Jurkat, Clone E6-1 (cell line): Measurements from ENCODE around the gene NFATC2.

Source experiments
- DNase-seq: peaks from one replicate; pipeline ENCODE4 v3.0.0-alpha.2; 2011; ENCODE audit warnings: low read depth, low spot score
- H3K4me3 ChIP-seq: 2 replicates; pipeline ENCODE4 v1.5.1; 2011; ENCODE audit warnings: mild to moderate bottlenecking, low read length, control low read depth, moderate library complexity

The NFATC2 gene

DNA sequence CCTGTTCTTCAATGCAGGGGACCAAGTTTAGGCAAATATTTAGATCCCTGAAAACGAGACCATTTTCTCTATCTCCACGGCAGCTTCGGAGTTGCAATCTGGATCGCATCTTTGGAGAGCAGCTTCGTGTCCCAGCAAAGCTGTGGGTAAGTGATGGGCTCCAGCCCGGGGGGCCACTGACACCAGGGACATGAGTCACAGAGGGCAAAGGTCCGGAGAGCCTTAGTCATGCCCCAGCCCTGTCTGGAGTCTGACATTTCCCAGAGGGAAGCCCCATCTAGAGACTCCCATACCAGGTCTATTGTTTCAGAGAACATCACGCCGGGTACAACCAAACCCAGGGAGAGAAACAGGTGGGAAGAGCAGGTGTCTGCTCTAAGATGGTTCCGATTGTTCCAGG lies 95.9 kb downstream of the NFATC2 start:
- no peak for DNase-seq
- no peak overlapping the region for H3K4me3 ChIP-seq

DNA sequence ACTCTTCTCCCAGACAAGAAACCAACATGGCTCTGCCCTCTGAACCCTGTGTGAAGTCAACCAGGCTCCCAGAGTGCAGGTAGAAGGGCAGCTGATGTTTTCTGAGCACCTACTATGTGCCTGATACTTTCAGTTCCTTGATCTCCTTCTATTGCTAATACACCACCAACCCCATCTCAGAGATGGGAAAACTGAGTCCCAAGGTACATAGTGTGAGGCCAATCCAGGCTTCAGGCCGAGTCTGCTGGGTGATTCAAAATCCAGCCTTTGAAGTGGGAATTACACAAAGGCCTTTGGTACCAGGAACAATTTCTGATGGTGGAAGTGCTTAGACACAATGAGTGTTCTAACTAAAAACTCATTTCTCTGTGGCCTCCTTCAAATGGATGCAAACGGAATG lies 96.3 kb downstream of the NFATC2 start:
- DNase-seq = no peak
- H3K4me3 ChIP-seq = no peak overlapping the region

DNA sequence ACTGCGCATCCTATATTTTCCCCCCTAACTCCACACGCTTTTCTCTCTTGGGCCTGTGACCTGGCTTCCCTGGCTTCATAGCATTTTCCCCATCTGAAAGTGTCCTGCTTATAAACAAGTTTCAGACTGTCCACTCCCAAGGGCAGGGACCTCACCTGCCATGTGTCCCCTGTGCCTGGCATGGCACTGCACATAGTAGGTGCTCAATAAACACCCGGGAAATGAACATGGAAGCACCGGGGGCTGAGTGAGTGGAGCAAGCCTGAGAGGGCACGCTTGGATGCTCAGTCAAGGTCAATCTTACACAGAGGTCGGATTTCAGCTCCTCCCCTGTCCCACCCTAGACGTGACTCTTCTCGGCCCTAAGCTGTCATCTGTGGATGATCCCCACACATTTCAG lies 96.9 kb downstream of the NFATC2 start:
- no peak overlapping the region for H3K4me3 ChIP-seq
- no peak for DNase-seq

DNA sequence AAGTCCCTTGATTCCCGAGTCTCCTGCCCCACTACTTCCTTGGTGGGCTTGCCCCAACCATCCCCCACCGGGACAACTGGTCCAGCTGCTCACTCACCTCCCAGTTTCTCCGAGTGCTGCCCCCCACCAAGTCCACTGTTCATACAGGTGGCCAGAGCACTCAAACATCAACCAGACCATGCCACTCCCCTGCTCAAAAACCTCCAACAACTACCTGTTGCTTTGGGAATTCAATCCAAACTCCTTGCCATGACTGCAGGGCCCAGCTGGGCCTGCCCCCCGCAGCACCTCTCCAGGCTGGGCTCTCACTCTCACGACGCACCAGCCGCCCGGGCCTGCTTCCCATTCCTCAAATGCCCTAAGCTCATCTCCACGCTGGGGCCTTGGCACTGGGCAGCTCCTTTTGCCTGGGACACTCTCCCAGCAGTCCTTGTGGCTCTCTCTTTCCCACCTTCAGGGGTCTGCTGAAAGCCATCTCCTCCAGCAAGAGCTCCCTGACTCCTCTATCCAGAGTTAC lies 97.5 kb downstream of the NFATC2 start:
- DNase-seq = no peak
- no peak overlapping the region for H3K4me3 ChIP-seq

DNA sequence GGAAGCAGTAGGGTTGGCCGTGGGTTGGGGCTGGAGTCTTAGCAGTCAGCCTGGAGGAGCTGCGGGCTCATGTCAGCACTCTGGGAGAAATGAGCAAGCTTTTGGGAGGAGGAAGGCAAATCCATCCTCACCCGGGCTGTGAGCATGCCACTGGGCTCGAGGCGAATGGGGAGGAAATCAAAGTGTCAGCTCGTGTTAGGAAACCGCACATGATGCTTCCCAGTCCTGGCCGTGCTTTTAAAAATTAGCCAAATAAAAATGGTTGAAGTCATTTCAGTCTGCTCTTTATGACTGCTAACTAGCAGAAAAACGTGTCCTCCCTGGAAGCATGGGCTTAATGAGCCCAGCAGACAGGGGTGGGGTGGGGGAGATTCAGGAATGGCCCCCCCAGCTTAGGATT lies 98.1 kb downstream of the NFATC2 start:
- no peak for DNase-seq
- no peak overlapping the region for H3K4me3 ChIP-seq

DNA sequence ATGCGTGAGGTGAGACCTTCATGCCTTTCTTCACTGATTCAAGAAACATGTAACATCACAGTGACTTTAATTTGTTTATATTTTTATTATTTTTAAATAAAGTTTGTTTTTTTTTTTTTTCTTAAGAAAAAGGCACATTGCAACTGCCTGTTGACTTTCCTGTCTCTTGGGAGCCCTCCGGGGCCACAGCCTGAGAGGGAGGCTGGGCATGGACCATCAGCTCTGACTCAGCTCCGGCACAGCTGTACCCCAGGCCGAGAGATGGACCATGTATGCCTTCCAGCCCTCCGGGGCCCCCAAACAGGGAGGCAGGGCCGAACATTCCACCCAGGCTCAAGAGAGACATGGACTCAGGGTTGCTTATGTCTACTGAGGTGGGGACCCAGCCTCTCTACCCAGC lies 99.9 kb downstream of the NFATC2 start:
- no peak for DNase-seq
- H3K4me3 ChIP-seq = no peak overlapping the region

DNA sequence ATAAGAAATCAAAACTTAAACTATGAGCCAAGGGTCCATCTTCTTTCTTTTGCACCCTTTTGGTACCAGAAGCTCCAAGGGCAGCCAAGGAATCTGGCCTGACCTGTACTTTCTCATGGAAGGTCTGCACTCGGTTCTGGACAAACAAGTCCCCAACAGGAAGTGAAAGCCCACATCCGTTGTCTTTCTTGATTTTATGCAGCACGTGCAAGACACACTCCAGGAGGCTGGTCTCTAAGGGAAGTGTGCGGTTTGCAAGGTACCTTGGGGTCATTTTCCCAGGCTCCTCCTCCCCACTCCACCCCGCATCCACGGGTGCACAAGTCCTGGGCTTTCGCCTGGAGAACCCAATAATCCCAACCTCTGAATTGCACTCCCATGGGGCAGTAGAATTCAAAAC lies 101.9 kb downstream of the NFATC2 start:
- H3K4me3 ChIP-seq = no peak overlapping the region

DNA sequence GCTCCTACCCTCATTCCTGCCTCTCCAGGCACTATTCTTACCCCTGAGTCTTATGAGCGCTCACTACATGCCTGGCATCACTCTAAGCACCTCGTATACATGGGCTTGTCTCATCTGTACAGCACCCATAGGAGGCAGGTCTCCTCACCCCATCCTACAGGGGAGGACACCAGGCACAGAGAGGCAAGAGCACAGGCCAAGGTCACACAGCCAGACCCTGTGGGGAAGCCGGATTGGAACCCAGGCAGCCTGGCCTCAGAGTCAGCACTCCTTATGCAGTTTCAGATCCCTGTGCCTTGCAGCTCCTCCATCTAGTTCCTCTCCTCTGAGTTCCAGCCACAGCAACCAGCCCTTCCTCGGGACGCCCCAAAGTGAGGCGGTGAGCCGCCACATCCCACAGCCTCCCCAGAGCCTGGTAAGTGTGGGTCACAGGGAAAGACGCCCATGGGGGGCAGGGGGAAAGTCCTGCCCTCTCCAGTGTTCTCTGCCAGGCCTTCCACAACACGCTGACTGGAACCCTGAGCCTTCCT lies 103.3 kb downstream of the NFATC2 start:
- no peak for DNase-seq

More for the DNA sequence above, 101.9 kb downstream of the NFATC2 start:
- DNase-seq = no peak

DNA sequence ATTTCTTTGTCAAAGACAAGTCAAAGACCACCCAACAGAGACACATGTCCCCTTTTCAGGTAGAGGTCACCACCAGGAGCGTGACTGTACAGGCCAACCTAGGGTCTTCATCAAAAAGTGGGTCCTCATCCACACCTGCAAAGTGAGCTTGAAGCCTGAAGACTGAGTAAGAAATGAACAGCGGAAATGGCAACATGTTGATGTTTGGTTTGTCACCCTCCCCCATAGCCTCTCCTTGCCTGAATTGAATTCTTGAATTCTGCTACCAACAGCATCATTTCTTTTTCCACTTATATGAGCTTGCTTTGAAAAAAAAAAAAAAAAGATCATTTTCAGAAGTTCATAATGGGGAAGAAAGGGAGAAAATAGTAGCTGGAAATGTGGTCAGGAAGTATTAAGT lies 104.4 kb downstream of the NFATC2 start:
- no peak overlapping the region for H3K4me3 ChIP-seq
- DNase-seq = no peak

More for the DNA sequence above, 103.3 kb downstream of the NFATC2 start:
- no peak overlapping the region for H3K4me3 ChIP-seq

DNA sequence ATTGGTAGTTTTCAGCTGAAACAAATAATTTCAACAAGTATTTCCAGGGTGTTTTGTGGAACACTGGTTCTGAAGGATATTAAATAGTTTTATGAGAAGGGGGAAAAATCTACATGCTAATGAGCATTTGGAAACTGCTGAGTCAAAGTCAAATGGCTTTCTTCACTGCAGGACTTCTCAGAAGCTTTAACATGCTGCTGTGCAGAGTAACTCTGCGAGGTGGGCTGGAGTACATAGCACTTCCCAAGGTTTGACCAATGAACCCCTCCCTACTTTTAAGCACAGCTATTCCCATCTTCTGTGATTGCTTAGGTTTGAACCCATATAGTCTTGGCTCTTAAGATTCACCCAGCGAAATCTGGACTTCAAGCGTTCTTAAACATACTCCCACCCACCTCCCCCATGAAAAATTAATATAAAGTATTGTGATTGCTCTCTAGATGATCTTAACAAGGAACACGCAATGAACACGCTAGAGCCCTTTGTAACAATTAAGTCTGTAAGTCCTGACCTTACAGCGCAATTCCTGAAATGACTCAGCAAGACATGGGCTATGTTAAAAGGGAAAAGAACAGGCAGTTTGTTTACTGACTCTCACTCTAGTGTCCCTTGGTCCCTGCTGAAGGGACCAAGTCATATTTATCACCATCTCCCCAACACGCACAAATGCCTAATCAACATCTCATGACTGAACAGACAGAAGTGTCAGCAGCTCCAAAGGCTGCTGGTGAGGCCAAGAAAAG lies 105.2 kb downstream of the NFATC2 start:
- no peak overlapping the region for H3K4me3 ChIP-seq
- DNase-seq = no peak

DNA sequence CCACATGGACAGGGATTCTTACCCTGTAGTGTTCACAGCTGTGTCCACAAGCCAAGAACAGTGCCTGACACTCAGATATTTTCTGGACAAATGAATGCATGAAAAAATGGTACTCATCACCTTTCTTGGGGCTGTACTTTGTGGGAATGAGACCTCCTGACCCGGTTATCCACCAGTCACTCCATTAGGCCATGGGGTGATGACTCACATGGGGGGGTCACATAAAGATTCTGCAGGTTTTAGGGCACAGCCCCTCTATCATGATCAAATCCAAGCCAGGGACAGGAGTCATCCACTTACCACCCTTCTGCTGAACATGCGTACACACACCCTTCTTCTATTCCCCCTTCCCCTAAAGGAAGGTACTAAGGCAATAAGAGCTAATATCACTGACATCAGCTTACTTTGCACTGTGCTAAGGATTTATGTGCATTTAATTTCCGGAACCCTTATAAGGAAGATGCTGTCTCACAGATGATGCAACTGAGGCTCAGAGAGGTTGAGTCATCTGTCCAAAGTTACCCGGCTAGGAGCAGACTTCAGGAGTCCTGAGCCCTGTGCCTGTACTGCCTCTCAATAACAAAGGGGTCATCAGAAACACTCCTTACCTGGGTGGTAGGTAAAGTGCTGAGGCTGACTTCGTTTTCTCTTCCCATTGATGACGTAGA lies 107.8 kb downstream of the NFATC2 start:
- no peak overlapping the region for H3K4me3 ChIP-seq
- no peak for DNase-seq

DNA sequence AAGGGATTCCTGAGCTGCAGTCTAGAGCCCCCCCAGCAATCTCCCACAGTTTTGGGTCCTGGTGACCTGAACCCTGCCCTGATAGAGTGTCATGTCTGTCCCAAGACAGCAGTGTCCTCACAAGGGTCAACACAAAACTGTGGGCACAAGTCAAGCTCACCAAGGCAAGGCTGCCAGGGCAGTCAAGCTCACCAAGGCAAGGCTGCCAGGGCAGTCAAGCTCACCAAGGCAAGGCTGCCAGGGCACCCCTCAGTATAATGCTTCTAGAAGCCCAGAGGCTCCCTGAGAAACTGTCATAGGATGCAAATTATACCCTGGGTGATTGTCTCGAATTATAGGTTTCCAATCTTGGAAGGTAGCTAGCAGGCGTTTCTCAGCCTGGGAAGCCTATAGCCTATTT lies 108.5 kb downstream of the NFATC2 start:
- H3K4me3 ChIP-seq = no peak overlapping the region
- DNase-seq = no peak

DNA sequence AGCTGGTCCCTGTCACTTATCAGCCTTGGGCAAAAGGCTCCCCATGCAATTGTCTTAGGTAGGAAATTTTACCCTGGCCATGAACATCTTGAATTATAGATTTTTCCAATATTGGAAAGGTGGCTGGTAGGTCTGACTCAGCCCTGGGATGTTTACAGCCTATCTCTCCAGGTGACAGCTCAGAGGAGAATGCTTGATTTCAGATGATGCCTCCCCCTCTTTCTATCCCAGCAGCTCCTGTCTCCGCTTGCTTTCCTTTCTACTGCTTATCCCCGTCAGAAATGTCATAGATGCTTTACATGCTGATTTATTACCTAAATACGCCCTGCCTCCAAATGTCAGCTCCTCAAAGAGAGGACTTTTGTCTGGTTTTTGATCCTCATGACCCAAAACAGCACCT lies 109.6 kb downstream of the NFATC2 start:
- no peak for DNase-seq
- no peak overlapping the region for H3K4me3 ChIP-seq

DNA sequence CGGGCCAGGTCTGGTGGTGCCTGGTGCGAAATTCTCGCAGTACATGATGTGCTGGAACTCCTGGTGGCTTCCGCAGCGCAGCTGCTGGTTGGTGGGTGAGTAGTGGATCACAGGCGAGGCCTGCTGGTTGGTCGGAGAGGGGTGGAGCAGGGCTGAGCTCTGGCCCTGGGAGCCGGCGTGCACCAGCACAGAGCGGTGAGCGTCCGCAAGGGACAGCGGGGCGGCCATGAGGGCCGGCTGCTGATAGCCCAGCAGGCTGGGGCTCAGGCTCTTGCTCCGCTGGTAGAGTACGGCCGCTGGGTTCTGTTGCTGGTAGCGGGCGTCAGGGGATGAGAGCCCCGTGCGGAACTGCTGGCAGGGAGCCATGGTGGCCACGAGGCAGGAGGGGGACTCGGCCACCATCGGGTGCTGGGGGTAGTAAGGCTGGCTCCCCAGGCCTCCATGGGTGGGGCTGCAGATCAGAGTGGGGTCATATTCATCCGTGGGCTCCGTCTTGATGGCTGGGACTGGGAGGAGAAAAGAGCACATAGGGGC lies 110.2 kb downstream of the NFATC2 start:
- no peak for DNase-seq
- H3K4me3 ChIP-seq = no peak overlapping the region

DNA sequence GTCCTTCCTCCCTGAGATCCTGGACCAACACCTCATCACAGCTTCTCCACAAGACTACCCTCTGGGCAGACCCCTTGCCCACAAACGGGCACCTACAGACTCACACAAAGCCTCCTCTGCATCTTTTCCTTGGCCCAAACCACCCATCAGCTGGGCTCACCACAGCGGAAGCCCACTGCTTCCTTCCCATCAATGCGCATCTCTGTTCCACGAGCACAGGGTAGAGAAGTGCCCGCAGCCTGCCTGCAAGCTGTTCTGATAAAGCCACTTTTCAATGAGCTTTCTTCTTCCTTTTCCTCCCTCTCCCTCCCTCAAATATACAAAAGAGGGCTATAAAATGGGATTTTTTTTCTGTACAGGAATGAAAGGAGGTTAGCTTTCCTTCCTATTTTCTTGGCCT lies 111.2 kb downstream of the NFATC2 start:
- H3K4me3 ChIP-seq = no peak overlapping the region
- peak; percentile 10 for DNase-seq

DNA sequence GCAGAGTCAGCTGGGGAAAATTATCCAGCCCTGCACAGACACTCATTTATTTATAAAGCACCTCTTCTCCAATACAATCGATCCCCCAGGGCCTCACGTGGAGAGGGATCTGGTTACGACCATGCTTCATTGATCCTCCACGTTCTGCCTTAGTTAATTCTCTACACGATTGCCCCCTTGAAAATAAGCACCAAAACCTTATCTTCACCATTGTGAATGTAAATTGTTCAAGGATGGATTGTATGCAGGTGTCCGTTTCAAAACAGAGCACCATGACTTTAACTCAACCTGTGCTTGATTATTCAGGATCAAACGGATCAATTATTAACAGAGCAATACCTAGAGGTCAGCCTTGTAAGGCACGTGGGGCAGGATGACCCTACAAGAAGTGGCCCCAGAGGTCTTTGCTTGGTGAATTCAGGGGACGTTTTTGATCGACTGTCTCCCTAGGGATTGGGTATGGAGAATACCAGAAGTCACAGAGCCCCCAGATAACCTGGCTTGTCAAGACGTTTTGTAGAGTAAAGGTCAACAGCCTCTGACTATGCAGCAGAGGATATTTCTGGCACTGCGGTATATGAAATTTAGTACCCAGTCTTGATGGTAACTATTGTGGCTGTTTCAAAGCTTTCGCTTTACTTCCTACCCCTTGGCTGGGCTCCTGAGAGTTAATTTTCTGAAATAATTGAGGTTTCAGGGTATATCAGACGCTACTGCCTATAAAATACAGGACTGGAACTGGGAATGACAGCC lies 112.1 kb downstream of the NFATC2 start:
- H3K4me3 ChIP-seq = no peak overlapping the region
- DNase-seq = no peak

DNA sequence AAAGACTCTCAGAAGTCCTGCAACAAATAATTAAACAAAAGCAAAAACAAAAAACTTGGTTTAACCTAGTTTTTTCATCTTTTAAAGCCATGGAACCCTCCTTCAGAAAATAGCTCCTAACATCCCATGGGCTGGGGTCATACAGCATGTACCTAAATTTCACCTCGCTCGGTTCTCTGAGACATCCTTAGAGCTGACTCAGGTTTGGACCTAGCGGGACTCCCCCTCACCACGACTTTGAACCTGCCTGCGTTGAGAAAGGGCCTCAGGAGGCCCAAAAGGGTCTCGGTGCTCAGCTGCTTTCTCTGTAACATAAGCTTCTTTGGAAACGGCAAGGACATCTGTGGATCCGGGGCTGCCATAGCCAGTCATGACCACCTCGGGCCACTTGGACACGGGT lies 112.8 kb downstream of the NFATC2 start:
- no peak for DNase-seq
- H3K4me3 ChIP-seq = no peak overlapping the region

DNA sequence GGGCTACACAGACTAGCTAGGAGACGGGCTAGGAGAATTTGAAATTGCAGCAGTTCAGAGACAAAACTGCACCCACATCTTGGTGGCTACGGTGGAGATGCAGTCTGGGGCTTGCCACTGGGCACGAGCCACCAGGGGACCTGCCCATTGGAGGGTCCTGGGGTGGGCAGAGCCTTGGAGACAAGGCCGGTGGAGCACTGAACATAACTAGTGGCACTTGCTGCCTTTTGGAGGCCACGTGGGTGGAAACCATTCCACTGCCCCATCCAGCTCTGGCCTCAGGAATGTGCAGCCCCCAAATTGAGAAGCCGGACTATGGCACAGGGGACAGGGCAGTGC lies 113.4 kb downstream of the NFATC2 start:
- H3K4me3 ChIP-seq = no peak overlapping the region
- DNase-seq = no peak

DNA sequence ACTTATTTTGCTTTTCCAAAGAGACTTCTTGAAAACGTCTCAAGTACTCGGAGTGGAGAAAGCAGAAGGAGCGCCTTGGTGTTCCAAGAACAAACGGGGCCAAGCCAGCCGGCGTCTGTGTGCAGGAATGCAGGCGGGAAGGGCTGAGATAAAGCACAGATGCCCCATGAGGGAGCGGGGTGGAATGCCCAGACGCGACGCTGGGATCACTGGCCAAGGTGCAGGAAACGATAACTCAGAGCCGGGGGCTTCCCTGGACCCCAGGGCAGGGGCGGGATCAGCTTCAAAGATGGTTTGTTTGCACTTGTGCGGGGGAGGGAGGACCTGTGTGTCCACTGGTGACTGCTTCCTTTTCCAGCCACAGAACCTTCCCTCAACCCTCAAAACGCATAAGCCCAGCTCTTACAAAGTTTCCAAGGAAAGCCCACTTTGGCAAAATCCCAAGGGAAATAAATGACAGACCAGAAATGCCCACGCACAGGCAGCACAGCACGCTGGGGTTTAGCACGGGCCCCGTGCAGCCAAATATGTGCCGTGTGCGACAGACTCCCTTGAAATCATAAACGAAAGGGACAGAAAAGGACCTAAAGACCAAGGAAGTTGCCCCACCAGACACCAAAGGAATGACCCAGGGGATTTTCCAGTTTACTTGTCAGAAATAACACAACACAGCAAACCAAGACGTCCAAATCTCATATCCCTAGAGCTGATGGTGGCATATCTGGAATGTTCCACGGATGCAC lies 113.9 kb downstream of the NFATC2 start:
- DNase-seq = no peak
- H3K4me3 ChIP-seq = no peak overlapping the region
